Head of caudate nucleus (tissue), 42 donors: ENCODE measurements around the gene SNAPC5.
"Not testable (repeated sequence)": the region's sequence is repeated elsewhere in the genome, so short reads cannot be mapped to it uniquely, and the experiment has no call there.

Source experiments
- DNase-seq, 42 donors: peaks; one replicate each; pipeline versions ENCODE4 v3.0.0 to v3.0.0-alpha.2; 2020 to 2021; ENCODE audit warnings: mixed read lengths in 7 of 42
- intact Hi-C: fragments of 100-400 bp; cut with DNase I; formaldehyde crosslinking; loops from one replicate; pipeline ENCODE4 v1.15.0; 2022

SNAPC5 gene, protein sequence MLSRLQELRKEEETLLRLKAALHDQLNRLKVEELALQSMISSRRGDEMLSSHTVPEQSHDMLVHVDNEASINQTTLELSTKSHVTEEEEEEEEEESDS

DNA sequence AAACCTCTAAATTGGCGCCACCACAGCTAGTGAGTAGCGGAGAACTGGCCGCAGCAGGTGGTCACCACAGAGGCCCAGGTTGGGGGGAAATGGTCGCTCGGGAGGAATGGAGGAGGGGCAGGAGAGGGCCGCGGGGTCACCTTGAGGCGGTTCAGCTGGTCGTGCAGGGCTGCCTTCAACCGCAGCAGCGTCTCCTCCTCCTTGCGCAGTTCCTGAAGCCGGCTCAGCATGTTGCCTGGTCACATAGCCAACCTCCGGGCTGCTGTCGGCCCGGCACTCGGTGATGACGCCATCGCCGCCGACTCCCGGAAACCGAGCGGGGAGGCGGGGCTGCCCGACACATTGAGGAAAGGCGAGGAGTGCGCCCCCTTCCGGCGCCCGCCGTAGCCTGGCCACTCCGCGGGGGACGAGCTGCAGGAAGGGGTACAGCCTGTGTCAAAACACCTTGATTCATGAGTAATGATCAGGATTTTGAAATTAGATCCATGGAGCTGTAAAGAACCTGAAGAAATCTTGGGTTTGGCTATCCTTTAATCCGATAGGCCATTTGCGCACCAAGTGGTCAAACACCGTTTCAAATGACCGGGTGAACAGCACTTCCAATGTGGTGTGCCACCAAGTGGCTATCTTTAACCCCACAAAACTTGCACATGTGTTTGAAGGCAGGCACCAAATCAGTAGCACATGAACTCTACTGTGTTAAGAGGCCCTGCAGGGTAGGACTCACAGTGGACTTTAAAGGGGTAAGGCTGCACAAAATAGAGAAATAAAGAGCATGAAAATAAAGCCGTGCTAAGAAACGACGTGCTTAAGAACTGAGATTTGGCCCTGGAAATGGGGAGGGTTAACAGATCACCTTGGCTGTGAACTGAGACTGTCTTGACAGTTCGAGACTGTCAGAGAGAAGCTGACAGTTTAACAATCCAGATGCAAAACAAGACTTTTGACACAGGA is at the start of gene SNAPC5:
Gene SNAPC5, minus strand, starts transcription at position 261 of the 954 bp plus-strand sequence. Its CDS starts 31 bp downstream, at position 230.
- DNase-seq = peak; percentile 92 to 99 (median 97)
- intact Hi-C loops = loop anchor here (2.0 kb wide), 1 partner anchor 111 kb away; the partner anchor contains the start of gene MAP2K1

DNA sequence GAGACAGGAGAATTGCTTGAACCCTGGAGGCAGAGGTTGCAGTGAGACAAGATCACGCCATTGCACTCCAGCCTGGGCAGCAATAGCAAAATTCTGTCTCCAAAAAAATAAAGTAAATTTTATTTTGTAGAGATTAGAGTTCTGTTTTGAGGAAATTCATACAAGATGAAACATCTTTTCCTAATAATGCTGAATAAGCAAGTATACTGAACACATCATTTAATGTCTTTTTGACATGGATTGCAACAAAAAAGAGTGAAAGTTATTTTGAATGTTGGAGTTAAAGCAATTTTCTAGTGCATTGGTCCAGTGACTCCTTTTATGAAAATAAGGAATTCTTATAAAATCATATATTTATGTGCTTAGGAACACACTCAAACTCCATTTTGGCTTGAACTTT is 47.7 kb upstream of the SNAPC5 start:
- intact Hi-C loops = no loop called here
- no peak for DNase-seq

DNA sequence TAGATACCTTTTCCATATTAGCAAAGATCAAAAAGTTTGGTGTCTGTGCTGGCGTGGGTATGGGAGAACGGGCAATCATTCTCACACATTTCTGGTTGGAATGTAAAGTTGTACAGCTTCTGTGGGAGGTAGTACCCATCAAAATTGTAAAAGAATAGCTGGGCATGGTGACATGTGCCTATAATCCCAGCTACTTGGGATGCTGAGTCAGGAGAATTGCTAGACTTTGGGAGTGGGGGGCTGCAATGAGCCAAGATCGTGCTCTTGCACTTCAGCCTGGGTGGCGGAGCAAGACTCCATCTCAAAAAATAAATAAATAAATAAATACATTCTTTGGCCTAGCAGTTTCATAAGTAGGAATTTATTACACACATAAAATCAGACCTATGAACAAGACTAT is 45.3 kb upstream of the SNAPC5 start:
- intact Hi-C loops = no loop called here
- no peak for DNase-seq

DNA sequence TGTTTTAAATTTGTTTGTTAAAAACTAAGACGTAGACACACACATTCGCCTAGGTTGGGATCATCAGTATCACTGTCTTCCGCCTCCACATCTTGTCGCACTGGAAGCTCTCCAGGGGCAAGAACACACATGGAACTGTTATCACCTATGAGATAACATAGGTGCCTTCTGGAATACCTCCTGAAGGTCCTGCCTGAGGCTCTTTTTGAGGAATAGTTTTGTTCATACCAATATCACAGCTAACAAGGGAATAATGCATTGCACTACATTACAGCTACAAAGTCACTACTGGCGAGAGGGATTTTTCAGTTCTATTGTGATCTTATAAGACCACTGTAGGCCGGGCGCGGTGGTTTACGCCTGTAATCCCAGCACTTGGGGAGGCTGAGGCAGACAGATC is 37.5 kb upstream of the SNAPC5 start:
- intact Hi-C loops = no loop called here
- no peak for DNase-seq

DNA sequence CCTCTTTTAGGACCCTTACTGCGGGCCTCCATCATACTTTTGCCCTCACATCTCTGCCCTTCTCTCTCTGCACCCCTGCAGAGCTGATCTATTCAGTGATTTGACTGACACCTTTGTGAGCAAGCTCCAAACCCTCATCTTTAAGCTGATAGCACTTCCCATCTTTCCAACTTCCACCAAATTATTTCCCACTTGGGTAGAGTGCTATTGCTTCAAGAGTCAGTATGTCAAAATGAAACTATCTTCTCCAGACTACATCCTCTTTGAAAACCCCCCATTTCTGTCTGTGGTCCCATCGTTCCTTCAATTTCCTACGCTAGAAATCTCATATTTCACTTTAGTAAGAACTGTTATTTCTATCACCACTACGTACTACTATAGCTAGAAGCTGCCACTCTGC is 27.3 kb upstream of the SNAPC5 start:
- intact Hi-C loops = no loop called here
- DNase-seq = no peak

DNA sequence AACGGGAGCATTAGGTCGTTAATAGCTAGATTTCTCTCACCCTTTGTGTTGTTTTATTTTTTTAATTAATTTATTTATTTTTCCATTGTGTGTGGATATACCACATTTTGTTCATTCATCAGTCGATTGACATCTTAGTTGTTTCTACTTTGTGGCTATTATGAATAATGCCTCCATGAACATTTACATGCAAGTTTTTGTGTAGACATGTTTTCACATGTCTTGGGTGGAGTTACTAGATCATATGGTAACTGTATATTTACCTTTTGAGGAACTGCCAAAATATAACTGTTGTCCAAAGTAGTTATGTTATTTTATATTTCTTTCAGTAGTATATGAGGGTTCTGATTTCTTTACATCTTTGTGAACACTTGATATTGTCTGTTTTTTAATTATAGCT is 26.4 kb upstream of the SNAPC5 start:
- no peak for DNase-seq
- intact Hi-C loops = no loop called here

DNA sequence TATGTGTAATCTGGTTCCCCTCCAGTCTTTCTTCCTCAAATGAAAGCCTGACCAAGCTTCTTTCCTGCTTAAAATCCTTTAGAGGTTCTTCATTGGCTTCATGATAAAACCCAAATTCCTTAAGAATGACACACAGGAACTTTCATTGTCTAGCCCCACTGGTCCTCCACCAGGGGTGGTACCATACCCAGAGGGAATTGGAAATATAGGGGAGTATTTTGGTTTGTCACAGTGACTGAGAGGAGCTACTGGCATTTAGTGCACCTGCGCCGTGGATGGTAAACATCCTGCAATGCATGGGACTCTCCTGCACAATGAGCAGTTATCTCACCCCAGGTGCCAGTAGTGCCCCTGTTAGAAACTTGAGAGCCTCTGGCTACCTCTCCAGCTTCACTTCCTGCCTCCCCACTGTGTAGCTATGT is 18.4 kb upstream of the SNAPC5 start:
- intact Hi-C loops = no loop called here
- no peak for DNase-seq

DNA sequence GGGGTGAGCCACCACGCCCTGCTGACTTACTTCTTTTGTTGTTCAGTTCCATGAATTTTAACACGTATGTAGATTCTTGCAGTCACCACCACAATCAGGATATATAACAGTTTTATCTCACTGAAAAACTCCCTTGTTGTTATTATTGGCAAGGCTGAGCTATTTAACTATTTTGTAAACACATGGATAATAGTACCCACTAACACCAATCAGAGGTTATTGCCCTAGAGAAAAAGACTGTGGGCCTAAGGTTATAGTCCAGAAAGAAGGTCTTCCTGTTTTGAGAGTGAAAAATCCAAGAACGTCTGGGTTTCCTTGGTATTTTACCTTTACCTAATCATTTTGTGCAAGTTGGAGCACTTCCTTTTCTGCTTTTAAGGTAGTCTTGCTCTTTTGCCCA is 17.0 kb upstream of the SNAPC5 start:
- intact Hi-C loops = no loop called here
- no peak for DNase-seq

DNA sequence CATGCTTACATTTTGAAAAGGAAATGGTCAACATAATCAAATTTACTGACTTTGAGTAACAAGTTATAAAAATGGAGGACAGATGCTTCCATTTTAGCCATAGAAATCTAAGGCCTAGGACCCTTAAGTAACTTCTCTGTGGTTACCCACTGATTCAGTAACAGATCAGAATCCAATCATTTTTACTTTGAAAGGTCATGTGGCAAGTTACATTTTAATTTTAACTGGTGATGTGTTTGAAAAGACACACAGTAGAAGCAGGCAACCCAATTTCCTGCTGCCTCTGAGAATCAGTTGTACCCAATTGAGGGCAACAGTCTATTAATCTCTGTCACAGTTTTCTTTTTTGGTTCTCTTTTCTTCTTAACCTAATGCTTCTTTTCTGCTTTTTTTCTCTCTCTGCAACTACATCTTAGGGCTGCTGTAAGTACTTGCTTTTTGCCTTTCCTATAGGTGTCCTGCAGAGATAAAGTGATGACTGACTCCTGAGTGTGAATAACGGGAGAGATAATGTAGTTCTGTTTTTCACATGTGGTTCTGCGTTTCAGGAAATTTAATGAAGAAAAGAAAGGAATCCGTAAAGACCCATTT is 10.8 kb upstream of the SNAPC5 start:
- intact Hi-C loops = no loop called here

DNA sequence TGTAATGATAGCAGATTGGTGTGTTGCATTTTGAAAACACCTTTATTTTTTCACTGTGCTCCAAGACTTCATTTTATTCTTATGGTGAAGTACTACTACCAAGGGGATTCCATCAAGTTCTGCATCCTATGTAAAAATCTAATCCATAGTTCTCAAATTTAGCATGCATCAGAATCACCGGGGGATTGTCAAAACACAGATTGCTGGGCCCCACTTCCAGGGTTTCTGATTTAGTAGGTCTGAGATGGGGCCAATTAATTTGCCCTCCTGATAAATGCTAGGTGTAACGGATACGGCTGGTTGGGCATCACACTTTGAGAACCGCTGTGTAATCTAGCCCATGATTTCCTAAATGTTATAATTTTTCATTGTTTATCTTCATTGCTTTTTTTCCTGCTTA is 8.3 kb upstream of the SNAPC5 start:
- peak in 1 of 42 donors; percentile 10 for DNase-seq
- intact Hi-C loops = no loop called here

More for the DNA sequence above, 10.8 kb upstream of the SNAPC5 start:
- DNase-seq = no peak

DNA sequence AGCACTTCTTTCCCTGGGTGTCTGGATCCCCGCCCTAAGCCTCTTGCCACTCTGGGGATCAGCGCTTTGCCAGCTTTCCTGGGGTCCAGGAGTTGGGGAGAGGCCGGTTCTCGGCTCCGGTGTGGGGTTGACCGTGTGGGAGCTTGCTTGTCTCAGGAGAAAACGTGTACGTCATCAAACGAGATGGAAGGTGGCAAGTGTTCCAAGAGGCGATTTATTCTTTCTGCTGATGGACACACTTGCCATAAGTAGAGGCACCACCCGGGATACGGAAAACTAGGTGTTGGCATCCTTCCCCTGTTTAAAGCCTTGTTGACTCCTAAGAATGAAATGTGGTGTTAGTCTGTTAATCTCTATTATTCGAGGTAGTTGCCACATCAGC is 7.9 kb upstream of the SNAPC5 start:
- intact Hi-C loops = no loop called here
- DNase-seq = no peak

DNA sequence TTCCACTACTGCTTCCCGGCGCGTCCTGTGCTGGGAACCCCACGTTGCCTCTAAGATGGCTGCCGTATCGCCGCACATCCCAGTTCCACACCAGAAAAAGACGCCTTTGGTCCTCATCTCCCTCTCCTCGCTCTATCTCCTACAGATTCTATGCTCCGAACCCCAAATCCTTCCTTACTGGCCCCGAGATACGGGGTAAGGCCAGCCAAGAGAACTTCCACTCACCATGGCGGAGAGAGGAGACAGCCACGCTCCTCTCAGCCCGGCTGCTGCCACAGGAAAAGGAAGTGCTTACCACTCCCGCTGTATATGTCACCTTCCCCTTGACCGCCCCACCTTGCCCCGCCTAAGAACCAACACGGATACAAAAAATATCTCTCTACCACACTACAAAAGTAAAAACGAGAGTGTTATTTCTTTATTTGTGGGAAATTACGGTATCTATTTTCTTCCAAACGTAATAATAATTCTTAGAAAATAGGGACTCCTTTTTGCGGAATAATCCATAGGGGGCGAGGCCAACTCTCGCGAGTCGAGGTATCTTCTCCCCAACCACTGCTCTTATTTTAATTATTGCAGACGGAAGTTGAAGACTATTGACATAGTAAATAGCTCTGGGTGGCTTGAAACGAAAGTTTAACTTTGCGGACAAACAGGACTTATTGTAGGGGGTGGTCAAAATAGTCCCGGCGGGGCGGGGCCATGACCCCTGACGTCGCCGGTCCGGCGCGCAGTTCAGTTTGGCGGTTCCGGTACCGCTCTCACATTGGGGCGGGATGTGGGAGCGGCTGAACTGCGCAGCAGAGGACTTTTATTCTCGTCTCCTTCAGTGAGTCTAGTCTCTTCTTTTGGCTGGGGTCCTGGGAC is 7.2 kb upstream of the SNAPC5 start, which contains the start of the genes RPL4 and ZWILCH:
Gene RPL4, minus strand, starts transcription at position 293 of the 867 bp plus-strand sequence. Its CDS starts 65 bp downstream, at position 228.
Gene ZWILCH, plus strand, starts transcription at position 764 of the 867 bp plus-strand sequence. Its CDS starts 13 bp downstream, at position 777.
- intact Hi-C loops = no loop called here
- DNase-seq = peak; percentile 61 to 93 (median 83)

DNA sequence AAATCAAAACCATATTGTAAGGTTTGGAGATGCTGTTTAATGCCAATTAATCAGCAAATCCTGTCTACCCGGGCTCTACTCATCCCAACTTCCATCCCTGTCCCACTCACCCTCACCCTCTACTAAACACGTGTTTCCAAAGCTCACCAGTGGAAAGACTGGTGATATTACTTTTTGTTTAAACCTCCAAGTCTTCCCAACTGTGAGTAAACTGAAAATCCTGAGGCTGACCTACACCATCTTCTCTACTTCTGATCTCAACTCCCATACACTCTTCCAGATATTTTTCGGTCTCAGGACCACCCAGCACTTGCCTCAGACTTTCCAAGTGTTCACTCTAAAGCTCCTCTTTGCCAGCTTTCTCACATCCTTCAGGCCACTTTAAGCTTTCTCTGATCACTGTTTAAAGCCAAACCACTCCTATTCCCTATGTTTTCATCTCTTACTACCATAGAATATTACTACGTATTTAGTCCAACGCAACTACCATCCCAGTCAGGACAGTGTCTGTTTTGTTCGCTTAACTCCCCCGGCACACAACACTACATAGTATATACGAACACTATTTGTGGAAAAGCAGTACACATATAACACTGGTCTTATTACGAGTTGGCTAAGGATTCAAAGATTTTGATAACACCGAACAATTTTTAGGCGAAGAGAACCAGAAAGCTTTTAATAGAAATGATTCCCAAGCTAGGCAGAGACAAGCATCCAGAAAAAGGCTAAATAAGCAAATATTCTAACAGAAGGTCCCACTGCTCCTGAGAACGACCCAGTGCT is 6.4 kb upstream of the SNAPC5 start:
- intact Hi-C loops = no loop called here
- DNase-seq = peak in 1 of 42 donors; percentile 37

DNA sequence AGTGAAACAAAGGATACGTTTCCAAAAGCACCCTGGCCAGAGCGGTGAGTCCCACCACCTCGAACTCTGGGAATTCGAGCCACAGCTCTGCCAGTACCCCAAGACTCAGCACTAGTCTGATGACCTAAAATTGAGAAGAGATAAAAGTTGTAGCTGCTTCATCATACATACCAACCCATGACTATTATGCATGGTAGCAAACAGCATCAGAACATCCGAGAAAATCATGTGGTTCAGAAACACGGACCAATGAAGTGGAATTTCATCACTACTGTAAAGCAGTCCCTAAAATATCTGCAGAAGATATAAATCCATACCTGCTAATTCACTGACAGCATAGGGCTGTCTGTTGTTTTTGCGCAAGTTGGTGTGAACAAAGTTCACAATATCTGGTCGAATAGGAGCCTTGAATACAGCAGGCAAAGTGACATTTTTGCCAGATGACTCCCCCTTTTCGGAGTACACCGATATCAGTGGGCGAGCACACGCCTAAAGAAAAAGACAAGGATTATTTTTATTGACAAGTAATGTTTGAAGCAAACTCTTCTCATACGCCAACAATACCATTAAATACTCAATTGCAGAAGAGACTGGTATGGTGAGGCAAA is 5.6 kb upstream of the SNAPC5 start:
- DNase-seq = peak in 1 of 42 donors; percentile 24
- intact Hi-C loops = not testable (repeated sequence)

DNA sequence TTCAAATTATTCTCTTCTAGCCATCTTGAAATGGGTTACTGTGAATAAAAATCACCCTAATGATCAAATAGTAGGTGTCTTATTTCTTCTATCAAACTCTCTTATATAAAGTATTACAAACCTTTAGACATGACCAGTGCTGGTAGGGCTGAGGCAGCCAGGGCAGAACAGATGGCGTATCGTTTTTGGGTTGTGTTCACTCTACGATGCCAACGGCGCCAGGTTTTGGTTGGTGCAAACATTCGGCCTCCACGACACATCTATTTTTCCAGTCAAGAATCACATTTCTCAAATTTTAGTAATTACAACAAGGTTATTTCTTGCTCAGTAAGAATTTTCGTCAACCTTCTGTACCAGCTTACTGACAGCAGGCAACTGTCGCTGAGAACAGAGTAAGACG is 4.9 kb upstream of the SNAPC5 start:
- intact Hi-C loops = no loop called here
- peak in 1 of 42 donors; percentile 23 for DNase-seq

DNA sequence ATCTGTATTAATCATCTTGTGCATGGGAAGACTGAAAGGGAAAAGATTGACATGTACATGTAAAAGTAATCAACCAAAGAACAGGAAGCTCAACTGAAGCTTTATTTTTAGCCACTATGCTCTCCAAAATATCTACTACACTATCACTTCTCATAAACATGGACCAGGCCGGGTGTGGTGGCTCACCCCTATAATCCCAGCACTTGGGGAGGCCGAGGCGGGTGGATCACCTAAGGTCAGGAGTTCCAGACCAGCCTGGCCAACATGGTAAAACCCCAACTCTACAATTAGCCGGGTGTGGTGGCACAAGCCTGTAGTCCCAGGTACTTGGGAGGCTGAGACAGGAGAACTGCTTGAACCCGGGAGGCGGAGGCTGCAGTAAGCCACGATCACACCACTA is 2.8 kb upstream of the SNAPC5 start:
- peak in 1 of 42 donors; percentile 28 for DNase-seq
- intact Hi-C loops = not testable (repeated sequence)

DNA sequence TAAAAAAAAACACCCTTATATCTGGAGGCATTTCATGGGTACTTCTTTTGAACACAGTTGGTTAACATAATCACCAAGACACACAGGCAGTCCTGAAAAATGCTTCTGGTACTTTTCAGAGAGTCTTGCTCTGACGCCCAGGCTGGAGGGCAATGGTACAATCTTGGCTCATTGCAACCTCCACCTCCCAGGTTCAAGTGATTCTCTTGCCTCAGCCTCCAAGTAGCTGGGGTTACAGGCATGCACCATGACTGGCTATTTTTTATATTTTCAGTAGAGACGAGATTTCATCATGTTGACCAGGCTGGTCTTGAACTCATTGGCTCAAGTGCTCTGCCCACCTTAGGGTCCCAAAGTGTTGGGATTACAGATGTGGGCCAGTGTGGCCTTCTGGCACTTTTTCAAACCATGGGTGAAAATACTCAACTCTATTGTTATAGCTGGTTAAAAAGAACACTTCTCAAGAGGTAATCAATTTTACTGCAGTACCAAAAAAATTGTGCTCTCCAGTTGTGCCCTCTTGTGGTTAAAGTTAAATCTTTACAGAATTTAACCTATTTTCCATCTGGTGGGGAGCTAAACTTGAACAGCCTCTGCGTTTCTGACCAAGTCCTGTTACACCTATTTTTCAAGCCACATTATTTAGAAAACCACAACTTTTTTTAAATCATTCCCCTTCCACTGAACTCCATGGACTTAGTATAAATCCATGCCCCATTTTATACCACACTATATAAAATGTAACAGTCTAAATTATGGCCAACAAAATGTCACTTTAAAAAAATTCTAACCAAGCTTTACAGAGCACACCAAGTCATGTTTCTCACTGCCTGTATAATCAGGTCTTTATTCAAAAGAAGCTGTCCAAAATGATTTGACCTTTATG is 1.2 kb upstream of the SNAPC5 start:
- DNase-seq = no peak
- intact Hi-C loops = no loop called here
